Stomach (tissue), 9 donors: ENCODE results near the gene PTGFR. TPM values are rescaled to one million over a fixed set of nuclear protein-coding genes. Genes with fewer than 3 reads are reported as not detected.

ENCODE experiments used
- DNase-seq, 2 donors: peaks; one replicate each; pipeline versions ENCODE4 v3.0.0 to v3.0.0-alpha.2; 2013 to 2019
- H3K27ac ChIP-seq, 5 donors: fragments of 200-600 bp in 4 of 5; sonication (generic) in 4 of 5; one replicate each; pipeline ENCODE4 v1.5.1; 2013 to 2019; ENCODE audit warnings: mild to moderate bottlenecking in 1 of 5, moderate library complexity in 1 of 5
- H3K27me3 ChIP-seq, 3 donors: fragments of 200-600 bp; sonication (generic); one replicate each; pipeline ENCODE4 v1.5.1; 2017 to 2019; ENCODE audit warnings: mixed run types in 1 of 3
- H3K36me3 ChIP-seq, 4 donors: fragments of 200-600 bp; sonication (generic); 1 replicate in 3 of 4; 2 replicates in 1 of 4; pipeline ENCODE4 v1.5.1; 2016 to 2019
- H3K4me1 ChIP-seq, 4 donors: fragments of 200-600 bp; sonication (generic); one replicate each; pipeline ENCODE4 v1.5.1; 2016 to 2019
- H3K4me3 ChIP-seq, 4 donors: fragments of 200-600 bp; sonication (generic) in 3 of 4; one replicate each; pipeline ENCODE4 v1.5.1; 2016 to 2019; ENCODE audit warnings: mild to moderate bottlenecking in 1 of 4
- H3K9me3 ChIP-seq, 4 donors: fragments of 200-600 bp; sonication (generic); one replicate each; pipeline ENCODE4 v1.5.1; 2016 to 2019
- EP300 ChIP-seq: sonication (generic); formaldehyde crosslinking; IDR thresholded peaks from one replicate; pipeline ENCODE4 v1.6.1; 2017; ENCODE audit warnings: antibody characterized with exemption
- POLR2A ChIP-seq, 4 donors: fragments of 450-650 bp; IDR thresholded peaks; one replicate each; pipeline ENCODE4 v1.6.1; 2016; ENCODE audit warnings: antibody characterized with exemption in 4 of 4, control low read depth in 2 of 4, mild to moderate bottlenecking in 1 of 4, moderate library complexity in 1 of 4
- POLR2AphosphoS5 ChIP-seq, 3 donors: sonication (generic); formaldehyde crosslinking; IDR thresholded peaks; one replicate each; pipeline ENCODE4 v1.6.1; 2016; ENCODE audit warnings: antibody characterized with exemption in 3 of 3
- WGBS, 5 donors: extraction: QIAGEN DNeasy Blood & Tissue Kit in 3 of 5; methylation state at CpG; one replicate each; pipeline versions ENCODE4 v1.1.5 to v1.1.7; 2013 to 2018; 5-methylcytosine and 5-hydroxymethylcytosine counted together
- intact Hi-C: fragments of 100-400 bp; cut with DNase I; formaldehyde crosslinking; loops from one replicate; pipeline ENCODE4 v1.15.1; 2023; ENCODE audit warnings: low total_unique reads
- polyA plus RNA-seq, 3 donors: library from polyadenylated mRNA; stranded (reverse); fragments of 200-250 nt; gene quantifications; one replicate each; pipeline ENCODE4 v1.2.3, GENCODE V29; 2013
- total RNA-seq, 5 donors: library from RNA; depleted of rRNA; stranded (reverse); fragments of >200 nt; gene quantifications; one replicate each; pipeline versions ENCODE4 v1.1.0 to v1.2.3, GENCODE V29; 2014 to 2016
- TF ChIP-seq, protein P1 (sequence below), 7 experiments: fragments of 450-650 bp in 4 of 7; fragments of 200-600 bp in 3 of 7; sonication (generic) in 3 of 7; IDR thresholded peaks; one replicate each; pipeline ENCODE4 v1.5.1; 2016 to 2019; ENCODE audit warnings: antibody characterized with exemption in 7 of 7, control low read depth in 2 of 7, mild to moderate bottlenecking in 1 of 7
- donor health status: healthy with polysubstance abuse.
- donor health status: Bipolar disorder and iron deficiency.
- donor health status: healthy.

Gene PTGFR
- total and polyA plus RNA-seq, 8 donors: under 0.01 to 3.3 (median 0.98) TPM

DNA sequence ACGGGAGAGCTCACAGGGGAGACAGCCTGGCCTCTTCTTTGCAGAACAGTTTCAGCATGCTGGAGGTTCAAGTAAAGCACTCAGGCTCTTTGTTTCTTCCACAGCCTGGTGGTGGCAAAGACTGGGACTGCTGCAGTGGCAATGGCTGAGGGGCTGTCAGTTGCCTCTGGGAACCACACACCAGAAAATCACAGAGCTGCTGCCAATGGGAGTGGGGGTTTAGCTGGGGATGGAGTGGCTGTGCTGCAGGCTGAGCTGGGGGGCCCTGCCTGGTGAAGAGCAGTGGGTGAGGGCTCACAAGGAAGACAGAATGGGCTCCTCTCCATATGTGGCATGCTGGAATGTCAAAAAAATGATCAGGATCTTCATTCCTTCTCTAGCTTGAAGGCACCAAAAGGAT is 25.6 kb upstream of the PTGFR start:
- no peaks in the 10 kb centered on the region for H3K27me3 ChIP-seq
- no peak for TF ChIP-seq POLR2AphosphoS5 (IDR thresholded peaks at IDR 0.05)
- TF ChIP-seq, protein P1, sequence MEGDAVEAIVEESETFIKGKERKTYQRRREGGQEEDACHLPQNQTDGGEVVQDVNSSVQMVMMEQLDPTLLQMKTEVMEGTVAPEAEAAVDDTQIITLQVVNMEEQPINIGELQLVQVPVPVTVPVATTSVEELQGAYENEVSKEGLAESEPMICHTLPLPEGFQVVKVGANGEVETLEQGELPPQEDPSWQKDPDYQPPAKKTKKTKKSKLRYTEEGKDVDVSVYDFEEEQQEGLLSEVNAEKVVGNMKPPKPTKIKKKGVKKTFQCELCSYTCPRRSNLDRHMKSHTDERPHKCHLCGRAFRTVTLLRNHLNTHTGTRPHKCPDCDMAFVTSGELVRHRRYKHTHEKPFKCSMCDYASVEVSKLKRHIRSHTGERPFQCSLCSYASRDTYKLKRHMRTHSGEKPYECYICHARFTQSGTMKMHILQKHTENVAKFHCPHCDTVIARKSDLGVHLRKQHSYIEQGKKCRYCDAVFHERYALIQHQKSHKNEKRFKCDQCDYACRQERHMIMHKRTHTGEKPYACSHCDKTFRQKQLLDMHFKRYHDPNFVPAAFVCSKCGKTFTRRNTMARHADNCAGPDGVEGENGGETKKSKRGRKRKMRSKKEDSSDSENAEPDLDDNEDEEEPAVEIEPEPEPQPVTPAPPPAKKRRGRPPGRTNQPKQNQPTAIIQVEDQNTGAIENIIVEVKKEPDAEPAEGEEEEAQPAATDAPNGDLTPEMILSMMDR (IDR thresholded peaks at IDR 0.05): no peak
- TF ChIP-seq POLR2A (IDR thresholded peaks at IDR 0.05): no peak
- TF ChIP-seq EP300: no peak
- no peaks in the 10 kb centered on the region for H3K4me1 ChIP-seq
- DNase-seq: no peak
- H3K9me3 ChIP-seq: peaks cover 0 to 16% (median 13%) of the 10 kb centered on the region in 4 donors
- intact Hi-C loops: no loop called here
- H3K36me3 ChIP-seq: no peaks in the 10 kb centered on the region
- H3K27ac ChIP-seq: no peak overlapping the region
- no peak overlapping the region for H3K4me3 ChIP-seq
- 56 to 75% (median 61%) methylated on average over 1 of the region's 1 CpG for WGBS, 5 donors

DNA sequence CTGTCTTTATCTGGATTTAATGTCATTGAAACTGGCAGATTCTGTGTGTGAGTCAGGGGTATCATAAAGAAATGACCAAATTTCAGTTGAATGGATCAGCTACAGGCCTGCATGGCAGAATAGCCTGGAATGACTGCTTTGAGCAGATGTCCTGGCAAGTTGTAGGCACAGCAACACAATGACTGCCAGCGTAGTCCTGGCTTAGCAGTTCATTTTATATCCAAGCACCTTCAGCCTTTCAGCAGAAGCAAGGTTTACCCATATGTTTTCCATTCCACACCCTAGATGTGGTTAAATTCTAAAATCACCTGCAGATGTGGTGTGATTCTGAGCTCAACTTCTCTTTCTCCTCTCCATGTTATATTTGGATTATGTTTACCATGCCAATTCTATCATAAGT is 22.3 kb upstream of the PTGFR start:
- H3K9me3 ChIP-seq: no peaks in the 10 kb centered on the region
- TF ChIP-seq EP300: no peak
- TF ChIP-seq POLR2A (IDR thresholded peaks at IDR 0.05): no peak
- TF ChIP-seq, protein P1 (IDR thresholded peaks at IDR 0.05): no peak
- no peak for TF ChIP-seq POLR2AphosphoS5 (IDR thresholded peaks at IDR 0.05)
- no peak overlapping the region for H3K4me3 ChIP-seq
- H3K4me1 ChIP-seq: no peaks in the 10 kb centered on the region
- no peak for DNase-seq
- no peak overlapping the region for H3K27ac ChIP-seq
- intact Hi-C loops: no loop called here
- no peaks in the 10 kb centered on the region for H3K36me3 ChIP-seq
- H3K27me3 ChIP-seq: no peaks in the 10 kb centered on the region
- 86 to 95% (median 91%) methylated on average over 1 of the region's 1 CpG for WGBS, 5 donors

DNA sequence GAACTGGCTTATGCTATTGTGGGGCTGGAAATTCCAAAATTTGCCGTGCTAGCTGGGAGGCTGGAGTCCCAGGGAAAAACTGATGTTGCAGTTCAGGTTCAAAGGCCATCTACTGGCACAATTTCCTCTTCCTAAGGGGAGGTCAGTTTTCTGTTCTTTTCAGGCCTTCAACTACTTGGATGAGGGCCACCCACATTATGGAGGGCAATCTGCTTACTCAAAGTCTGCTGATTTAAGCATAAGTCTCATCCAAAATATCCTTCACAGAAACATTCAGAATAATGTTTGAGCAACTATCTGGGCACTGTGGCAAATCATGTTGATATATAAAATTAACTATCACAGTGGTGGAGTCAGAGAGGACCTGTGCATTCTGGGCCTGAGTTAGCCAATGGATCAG is 21.2 kb upstream of the PTGFR start:
- TF ChIP-seq, protein P1 (IDR thresholded peaks at IDR 0.05): no peak
- 67 to 100% (median 75%) methylated on average over 1 of the region's 1 CpG for WGBS, 5 donors
- H3K27me3 ChIP-seq: no peaks in the 10 kb centered on the region

DNA sequence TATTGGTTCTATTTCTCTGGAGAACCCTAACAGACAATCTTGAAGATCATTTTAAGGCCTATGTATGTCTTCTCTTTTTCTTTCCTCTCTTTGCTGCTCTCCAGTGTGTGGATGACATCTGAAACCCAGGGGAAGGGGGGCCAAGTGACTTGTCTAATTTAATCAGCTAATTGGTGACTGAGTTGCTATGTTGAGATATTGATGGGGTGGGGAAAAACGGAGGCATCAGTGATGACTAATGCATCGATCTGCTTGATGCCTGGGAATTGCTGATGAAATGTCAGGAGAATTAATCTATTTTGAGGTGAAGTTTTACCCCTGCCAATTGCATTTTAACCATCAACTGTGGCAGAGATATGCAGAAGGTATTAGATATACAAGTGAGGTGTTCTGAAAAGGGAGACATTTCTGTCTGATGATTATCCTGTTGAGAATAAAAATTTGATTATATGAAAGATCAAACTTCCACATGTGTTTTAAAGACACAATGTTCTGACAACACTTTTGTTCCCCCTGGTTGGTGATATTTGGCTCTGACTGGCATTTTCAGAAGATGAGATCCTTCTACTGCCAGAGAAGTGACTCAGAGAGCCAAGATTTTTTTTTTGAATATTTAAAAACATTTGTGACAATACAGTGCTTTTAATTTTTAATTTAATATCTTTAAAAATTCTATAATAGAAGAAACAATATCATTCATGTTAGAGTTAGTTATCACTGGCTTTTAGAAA is 18.7 kb upstream of the PTGFR start:
- TF ChIP-seq POLR2A (IDR thresholded peaks at IDR 0.05) (no peak), EP300 (no peak), POLR2AphosphoS5 (IDR thresholded peaks at IDR 0.05) (no peak)
- TF ChIP-seq, protein P1 (IDR thresholded peaks at IDR 0.05): no peak
- Histone ChIP-seq H3K9me3 (no peaks in the 10 kb centered on the region), H3K27ac (no peak overlapping the region), H3K36me3 (no peaks in the 10 kb centered on the region), H3K27me3 (no peaks in the 10 kb centered on the region), H3K4me1 (peaks cover 0 to 10% (median 4%) of the 10 kb centered on the region in 4 donors), H3K4me3 (no peak overlapping the region)
- intact Hi-C loops: no loop called here
- no peak for DNase-seq
- 62 to 84% (median 74%) methylated on average over 2 of the region's 2 CpGs for WGBS, 5 donors

More for the DNA sequence above, 21.2 kb upstream of the PTGFR start:
- no peak for DNase-seq
- Histone ChIP-seq H3K4me3 (no peak overlapping the region), H3K9me3 (no peaks in the 10 kb centered on the region), H3K4me1 (no peaks in the 10 kb centered on the region), H3K27ac (no peak overlapping the region), H3K36me3 (no peaks in the 10 kb centered on the region)
- intact Hi-C loops: no loop called here
